IPS-15b (cell line): ENCODE measurements around the gene HCN1.

ENCODE experiments used
- H3K27me3 ChIP-seq: one replicate; pipeline ENCODE4 v1.6.1; 2013; ENCODE audit warnings: low read length; ENCODE audit not compliant: control insufficient read depth, insufficient read depth
- H3K36me3 ChIP-seq: one replicate; pipeline ENCODE4 v1.6.1; 2013; ENCODE audit warnings: low read length; ENCODE audit not compliant: control insufficient read depth, insufficient read depth
- H3K4me1 ChIP-seq: one replicate; pipeline ENCODE4 v1.6.1; 2013; ENCODE audit warnings: mild to moderate bottlenecking, low read length; ENCODE audit not compliant: control insufficient read depth, insufficient read depth
- H3K4me3 ChIP-seq: one replicate; pipeline ENCODE4 v1.5.1; 2013; ENCODE audit warnings: low read depth, low read length
- H3K9ac ChIP-seq: one replicate; pipeline ENCODE4 v1.6.1; 2013; ENCODE audit warnings: low read depth, mild to moderate bottlenecking, low read length
- H3K9me3 ChIP-seq: one replicate; pipeline ENCODE4 v1.6.1; 2013; ENCODE audit warnings: mild to moderate bottlenecking, low read length; ENCODE audit not compliant: control insufficient read depth, insufficient read depth

The HCN1 gene

GRCh38 chr5:45684118-45684517, 12.1 kb downstream of the HCN1 start:
- Histone ChIP-seq H3K4me3 (no peak overlapping the region), H3K9ac (no peak overlapping the region)

DNA sequence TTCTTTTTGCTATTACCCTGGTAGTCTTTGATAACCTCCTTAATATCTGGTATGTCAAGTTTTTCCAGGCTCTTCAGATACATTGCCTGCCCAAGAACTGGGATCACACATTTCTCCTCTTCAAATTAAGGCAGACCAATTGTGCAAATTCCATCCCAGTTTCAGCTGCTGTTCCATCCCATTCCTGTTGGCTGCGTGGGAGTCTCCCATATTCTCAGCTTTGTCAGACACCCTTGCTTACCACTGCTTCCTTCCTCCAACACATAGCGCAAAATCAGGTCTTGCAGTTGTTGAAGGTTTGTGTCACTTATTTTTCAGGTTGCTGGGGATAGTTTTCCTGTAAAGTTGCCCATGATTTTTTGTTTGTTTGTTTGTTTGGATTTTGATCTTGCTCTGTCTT, 15.2 kb downstream of the HCN1 start:
- H3K4me3 ChIP-seq = no peak overlapping the region
- no peaks in the 10 kb centered on the region for H3K9me3 ChIP-seq
- no peaks in the 10 kb centered on the region for H3K36me3 ChIP-seq
- no peak overlapping the region for H3K9ac ChIP-seq
- no peaks in the 10 kb centered on the region for H3K27me3 ChIP-seq
- peaks cover 13% of the 10 kb centered on the region for H3K4me1 ChIP-seq

More at GRCh38 chr5:45684118-45684517, 12.1 kb downstream of the HCN1 start:
- H3K36me3 ChIP-seq = no peaks in the 10 kb centered on the region
- no peaks in the 10 kb centered on the region for H3K4me1 ChIP-seq
- no peaks in the 10 kb centered on the region for H3K27me3 ChIP-seq
- no peaks in the 10 kb centered on the region for H3K9me3 ChIP-seq

GRCh38 chr5:45677524-45677923, 18.7 kb downstream of the HCN1 start:
- Histone ChIP-seq H3K9me3 (no peaks in the 10 kb centered on the region), H3K36me3 (no peaks in the 10 kb centered on the region), H3K4me3 (no peak overlapping the region), H3K4me1 (peaks cover 13% of the 10 kb centered on the region), H3K9ac (no peak overlapping the region), H3K27me3 (no peaks in the 10 kb centered on the region)

DNA sequence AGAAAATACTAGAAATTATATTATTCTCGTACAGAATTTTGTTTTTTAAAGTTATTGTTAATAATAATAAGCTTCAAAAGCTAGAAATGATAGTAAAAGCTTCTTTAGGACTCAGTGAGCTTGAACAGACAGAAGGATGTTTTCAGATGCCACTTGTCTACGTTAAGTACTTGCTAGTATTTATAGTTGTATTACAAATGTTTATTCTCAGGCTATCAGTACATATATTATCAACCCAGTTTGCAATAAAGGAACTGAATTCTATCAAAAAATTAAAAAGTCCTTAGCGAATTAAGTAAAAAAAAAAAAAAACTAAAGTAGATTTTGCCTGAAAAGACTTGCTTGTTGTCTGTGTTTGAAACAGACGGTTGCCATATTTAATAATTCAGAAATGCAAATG, 23.9 kb downstream of the HCN1 start:
- Histone ChIP-seq H3K4me3 (no peak overlapping the region), H3K9me3 (no peaks in the 10 kb centered on the region), H3K9ac (no peak overlapping the region), H3K27me3 (no peaks in the 10 kb centered on the region), H3K36me3 (no peaks in the 10 kb centered on the region), H3K4me1 (peaks cover 4% of the 10 kb centered on the region)

DNA sequence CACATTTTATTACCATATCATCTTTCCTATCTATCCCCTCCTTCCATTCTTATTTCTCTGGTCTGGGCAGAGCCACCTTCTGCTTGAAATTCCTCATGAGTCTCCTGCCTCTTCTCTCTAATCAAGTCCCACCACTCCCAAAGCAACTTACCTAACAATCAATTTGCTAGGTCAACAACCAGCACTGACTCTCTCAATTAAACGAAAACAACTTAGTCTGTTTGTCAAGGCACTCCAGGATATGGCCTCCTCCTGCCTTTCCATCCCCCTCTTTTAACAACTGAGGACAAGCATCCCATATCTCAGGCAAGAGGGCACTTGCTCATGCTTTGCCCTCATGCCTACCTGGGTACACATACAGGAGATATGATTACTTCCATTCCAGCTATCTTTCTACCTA, 47.4 kb downstream of the HCN1 start:
- Histone ChIP-seq H3K9ac (no peak overlapping the region), H3K4me3 (no peak overlapping the region), H3K36me3 (no peaks in the 10 kb centered on the region), H3K27me3 (no peaks in the 10 kb centered on the region), H3K4me1 (peaks cover 6% of the 10 kb centered on the region), H3K9me3 (no peaks in the 10 kb centered on the region)

DNA sequence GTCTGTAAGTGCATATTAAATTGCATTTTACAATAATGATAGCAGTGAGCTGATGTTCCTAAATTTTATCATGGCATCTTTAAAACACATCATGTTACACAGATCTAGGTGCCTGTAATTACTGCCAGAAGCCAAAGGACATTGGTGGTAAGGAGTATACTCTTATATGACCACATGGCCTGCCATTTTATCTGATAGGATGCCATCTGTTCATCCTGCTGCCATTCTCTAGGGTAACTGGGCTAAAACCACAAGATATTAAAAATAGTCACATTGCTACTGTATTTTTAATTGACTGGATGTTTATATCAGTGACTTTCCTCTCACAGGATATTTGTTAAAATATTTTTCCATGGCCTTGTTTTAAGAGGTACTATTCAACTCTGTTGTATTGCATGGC, 53.1 kb downstream of the HCN1 start:
- Histone ChIP-seq H3K9ac (no peak overlapping the region), H3K36me3 (no peaks in the 10 kb centered on the region), H3K27me3 (no peaks in the 10 kb centered on the region), H3K9me3 (no peaks in the 10 kb centered on the region), H3K4me1 (no peaks in the 10 kb centered on the region), H3K4me3 (no peak overlapping the region)

DNA sequence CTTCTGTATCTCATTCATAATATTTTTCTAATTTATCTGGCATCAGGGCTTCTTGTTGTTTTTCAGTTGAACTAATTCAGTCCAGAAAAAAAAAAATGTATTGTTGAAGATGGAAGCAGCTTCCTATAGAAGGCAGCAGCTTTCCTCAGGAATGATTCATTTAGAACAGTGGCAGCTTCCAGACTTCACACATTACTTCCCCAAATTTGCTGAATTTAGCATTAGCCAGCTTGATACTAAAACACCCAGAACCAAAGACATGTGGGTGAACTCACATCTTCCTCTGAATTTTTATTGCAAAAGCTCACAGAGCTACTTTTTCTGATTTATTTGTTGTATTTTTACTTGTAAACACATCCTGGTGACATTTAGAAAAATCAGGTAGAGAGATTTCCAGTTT, 53.8 kb downstream of the HCN1 start:
- H3K4me3 ChIP-seq = no peak overlapping the region
- H3K36me3 ChIP-seq = no peaks in the 10 kb centered on the region
- H3K27me3 ChIP-seq = no peaks in the 10 kb centered on the region
- H3K4me1 ChIP-seq = no peaks in the 10 kb centered on the region
- no peaks in the 10 kb centered on the region for H3K9me3 ChIP-seq
- H3K9ac ChIP-seq = no peak overlapping the region

GRCh38 chr5:45639040-45639439, 57.1 kb downstream of the HCN1 start:
- Histone ChIP-seq H3K27me3 (no peaks in the 10 kb centered on the region), H3K36me3 (no peaks in the 10 kb centered on the region), H3K4me3 (no peak overlapping the region), H3K4me1 (no peaks in the 10 kb centered on the region), H3K9ac (no peak overlapping the region), H3K9me3 (no peaks in the 10 kb centered on the region)

DNA sequence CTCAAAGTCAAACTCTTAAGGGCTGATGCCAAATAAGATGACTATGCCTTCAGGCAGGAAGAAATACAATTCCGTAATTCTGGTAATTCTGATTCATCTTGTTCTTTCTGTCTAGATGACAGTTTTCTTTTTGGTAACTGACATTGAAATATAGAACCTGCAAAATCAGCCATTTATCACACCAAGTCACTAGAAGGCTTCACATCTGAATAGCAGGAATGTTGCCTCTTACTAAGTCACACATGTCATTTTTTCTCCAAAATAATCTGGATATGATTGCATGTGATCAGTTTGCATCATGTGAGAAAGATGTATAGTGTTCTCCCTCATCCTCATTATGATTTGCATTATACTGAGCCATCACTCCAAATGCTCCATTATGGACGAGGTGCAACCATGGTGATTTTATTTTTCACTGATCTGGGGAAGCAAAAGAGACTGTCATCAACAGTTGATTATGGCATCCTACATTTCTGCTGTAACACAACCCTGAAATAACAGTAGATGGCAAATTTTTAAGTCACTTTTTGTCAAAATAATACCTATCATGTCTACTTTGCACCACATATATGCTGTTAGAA, 69.0 kb downstream of the HCN1 start:
- no peaks in the 10 kb centered on the region for H3K36me3 ChIP-seq
- no peaks in the 10 kb centered on the region for H3K4me1 ChIP-seq
- H3K27me3 ChIP-seq = no peaks in the 10 kb centered on the region
- H3K4me3 ChIP-seq = no peak overlapping the region
- no peak overlapping the region for H3K9ac ChIP-seq
- H3K9me3 ChIP-seq = no peaks in the 10 kb centered on the region

- Histone ChIP-seq H3K36me3 (no peaks in the 10 kb centered on the region), H3K4me3 (no peak overlapping the region), H3K9me3 (no peaks in the 10 kb centered on the region), H3K9ac (no peak overlapping the region), H3K27me3 (no peaks in the 10 kb centered on the region), H3K4me1 (no peaks in the 10 kb centered on the region)
These were observed 72.3 kb downstream of the HCN1 start for GRCh38 chr5:45623832-45624231.

GRCh38 chr5:45622365-45622764, 73.8 kb downstream of the HCN1 start:
- Histone ChIP-seq H3K27me3 (no peaks in the 10 kb centered on the region), H3K9ac (no peak overlapping the region), H3K9me3 (no peaks in the 10 kb centered on the region), H3K4me1 (no peaks in the 10 kb centered on the region), H3K36me3 (no peaks in the 10 kb centered on the region), H3K4me3 (no peak overlapping the region)

DNA sequence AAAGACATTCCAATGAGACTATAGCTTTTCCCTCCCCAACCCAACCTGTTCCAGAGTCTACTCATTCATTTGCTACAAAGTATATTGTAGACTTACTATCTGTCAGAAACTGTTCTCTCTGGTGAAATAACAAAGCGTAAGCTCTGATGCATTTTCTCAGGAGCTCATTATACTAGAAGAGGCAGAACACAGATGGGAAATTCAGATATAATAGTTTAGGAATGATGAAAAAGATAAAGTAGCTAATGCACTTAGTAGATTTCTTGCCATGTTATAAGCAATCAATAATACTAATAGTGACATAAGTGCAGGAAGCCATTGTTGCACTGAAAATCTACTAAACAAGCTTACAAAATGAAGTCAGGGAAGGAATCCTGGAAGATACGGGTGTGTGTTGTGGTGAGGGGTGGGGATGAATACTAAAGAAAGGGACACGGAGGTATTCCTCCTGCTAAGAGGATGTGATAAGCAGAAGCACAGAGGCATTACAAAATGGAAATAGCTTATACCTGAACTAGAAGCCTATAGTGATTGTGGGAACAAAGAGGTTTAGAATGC, 78.2 kb downstream of the HCN1 start:
- Histone ChIP-seq H3K4me1 (peaks cover 5% of the 10 kb centered on the region), H3K9ac (no peak overlapping the region), H3K27me3 (no peaks in the 10 kb centered on the region), H3K4me3 (no peak overlapping the region), H3K36me3 (no peaks in the 10 kb centered on the region), H3K9me3 (no peaks in the 10 kb centered on the region)
